HepG2 (cell line): ENCODE measurements around the gene VSTM4. TPM values are rescaled to one million over a fixed set of nuclear protein-coding genes. Genes with fewer than 3 reads are reported as not detected.

Experiments used
- ATAC-seq: fragments of 200-7000 bp; cut with Tn5 transposase; 3 replicates; pipeline ENCODE4 v1.9.1; 2020; ENCODE audit warnings: mild to moderate bottlenecking, moderate library complexity
- BruUV-seq: library from RNA; stranded (reverse); fragments of 400-500 nt; replicated peaks from 2 replicates; lab custom pipeline; 2021; lab: Mats Ljungman, UMichigan
- CTCF ChIA-PET: fragments of 300-600 bp; formaldehyde crosslinking; extraction: SDS; loops from one replicate; lab custom pipeline; 2021; ENCODE audit warnings: low total read pairs, inconsistent platforms, low intra/inter-chr PET ratio; lab: Yijun Ruan, JAX
- POLR2A ChIA-PET: fragments of 350-600 bp; sonication (Branson Sonifier 250); formaldehyde crosslinking; loops from one replicate; lab custom pipeline; 2020; ENCODE audit warnings: antibody characterized with exemption, inconsistent platforms; lab: Yijun Ruan, JAX
- DNase-seq: peaks from one replicate; pipeline ENCODE4 v3.0.0-alpha.2; 2015; ENCODE audit warnings: low spot score
- FAIRE-seq: peaks from 3 replicates; lab custom pipeline; 2011; peaks lifted over from hg19 to GRCh38; lab: Jason Lieb, UNC
- H2AFZ ChIP-seq: one replicate; pipeline ENCODE4 v1.6.1; 2011; ENCODE audit warnings: low read length, inconsistent platforms
- H3K27ac ChIP-seq: fragments of 300-600 bp; 3 replicates; pipeline ENCODE4 v1.8.0; 2011; ENCODE audit warnings: mixed run types, mild to moderate bottlenecking, mixed read lengths, low read length, inconsistent platforms; ENCODE audit not compliant: insufficient read depth; ENCODE audit errors: extremely low read length
- H3K27me3 ChIP-seq, 2 experiments: fragments of 200-600 bp in 1 of 2; 2 replicates in 1 of 2; 3 replicates in 1 of 2; pipeline versions ENCODE4 v1.6.0 to v1.8.0; 2011; ENCODE audit warnings: low read length in 2 of 2, mild to moderate bottlenecking in 2 of 2, moderate library complexity in 2 of 2, inconsistent platforms in 1 of 2; ENCODE audit not compliant: insufficient read depth in 2 of 2, control insufficient read depth in 1 of 2
- H3K36me3 ChIP-seq, 2 experiments: fragments of 200-600 bp in 1 of 2; replicated peaks in 1 of 2; 2 replicates in 1 of 2; 3 replicates in 1 of 2; pipeline versions ENCODE4 v1.5.1 to v1.8.0; 2011; ENCODE audit warnings: low read length in 2 of 2, inconsistent platforms in 1 of 2; ENCODE audit not compliant: insufficient read depth in 2 of 2, control insufficient read depth in 1 of 2
- H3K4me1 ChIP-seq: 2 replicates; pipeline ENCODE4 v1.5.1; 2012; ENCODE audit warnings: low read length, inconsistent platforms; ENCODE audit not compliant: insufficient read depth
- H3K4me2 ChIP-seq: 2 replicates; pipeline ENCODE4 v1.6.0; 2011; ENCODE audit warnings: low read depth, low read length, inconsistent platforms
- H3K4me3 ChIP-seq, 3 experiments: fragments of 200-600 bp in 1 of 3; sonication (generic), shearing (Covaris generic) in 1 of 3; replicated peaks in 1 of 3; 2 replicates each; pipeline ENCODE4 v1.5.1; 2011 to 2016; ENCODE audit warnings: low read length in 3 of 3, inconsistent platforms in 2 of 3, low read depth in 2 of 3, mild to moderate bottlenecking in 2 of 3, control low read depth in 1 of 3, mixed read lengths in 1 of 3; ENCODE audit not compliant: insufficient read depth in 1 of 3
- H3K79me2 ChIP-seq: one replicate; pipeline ENCODE4 v1.6.1; 2011; ENCODE audit warnings: low read length, inconsistent platforms; ENCODE audit not compliant: insufficient read depth
- H3K9ac ChIP-seq: 2 replicates; pipeline ENCODE4 v1.6.0; 2011; ENCODE audit warnings: mild to moderate bottlenecking, low read depth, low read length, inconsistent platforms; ENCODE audit not compliant: insufficient read depth
- H3K9me3 ChIP-seq: 2 replicates; pipeline ENCODE4 v1.5.1; 2012; ENCODE audit warnings: mild to moderate bottlenecking, low read length
- H4K20me1 ChIP-seq: 2 replicates; pipeline ENCODE4 v1.6.0; 2011; ENCODE audit warnings: inconsistent platforms, mild to moderate bottlenecking, low read length, moderate library complexity; ENCODE audit not compliant: insufficient read depth
- ATRX ChIP-seq: sonication (generic); formaldehyde crosslinking; IDR thresholded peaks from 2 replicates; pipeline ENCODE4 v1.4.0; 2020; ENCODE audit warnings: missing genetic modification reagents, borderline replicate concordance
- BCL3 ChIP-seq: sonication (generic); formaldehyde crosslinking; IDR thresholded peaks from 2 replicates; pipeline ENCODE4 v1.5.1; 2020; ENCODE audit warnings: mild to moderate bottlenecking, missing genetic modification reagents, moderate library complexity
- DDIT3 ChIP-seq: sonication (generic); formaldehyde crosslinking; IDR thresholded peaks from 2 replicates; pipeline ENCODE4 v1.4.0; 2020; ENCODE audit warnings: mild to moderate bottlenecking, missing genetic modification reagents
- HINFP ChIP-seq: sonication (generic); formaldehyde crosslinking; IDR thresholded peaks from 2 replicates; pipeline ENCODE4 v1.4.0; 2020; ENCODE audit warnings: low read depth, mild to moderate bottlenecking, missing genetic modification reagents
- HNF1B ChIP-seq: sonication (generic); formaldehyde crosslinking; IDR thresholded peaks from 2 replicates; pipeline ENCODE4 v1.5.1; 2020; ENCODE audit warnings: mild to moderate bottlenecking, moderate library complexity, missing genetic modification reagents
- IKZF4 ChIP-seq: sonication (generic); formaldehyde crosslinking; IDR thresholded peaks from 2 replicates; pipeline ENCODE4 v1.5.1; 2020; ENCODE audit warnings: borderline replicate concordance, mild to moderate bottlenecking, low read depth, missing genetic modification reagents; ENCODE audit errors: not compliant biosample characterization
- RFX1 ChIP-seq: fragments of 450-650 bp; IDR thresholded peaks from 2 replicates; pipeline ENCODE4 v1.6.1; 2017
- ZNF432 ChIP-seq: sonication (generic); formaldehyde crosslinking; IDR thresholded peaks from 2 replicates; pipeline ENCODE4 v1.5.0; 2020; ENCODE audit warnings: missing genetic modification reagents, mild to moderate bottlenecking, borderline replicate concordance
- ZNF468 ChIP-seq: sonication (generic); formaldehyde crosslinking; IDR thresholded peaks from 2 replicates; pipeline ENCODE4 v1.8.0; 2022; ENCODE audit warnings: mild to moderate bottlenecking, moderate library complexity, missing genetic modification reagents
- WGBS: methylation state at CpG from one replicate; pipeline ENCODE4 v1.1.6; 2017; ENCODE audit warnings: low lambda C conversion rate; 5-methylcytosine and 5-hydroxymethylcytosine counted together
- in situ Hi-C: cut with HindIII; loops from 2 replicates; pipeline ENCODE4 v1.10.0; 2017; ENCODE audit warnings: low pct_unique_long_range_greater_than_20kb; ENCODE audit not compliant: extremely low pct_ligation_motif_present
- intact Hi-C: fragments of 100-400 bp; cut with micrococcal nuclease; formaldehyde crosslinking; loops from one replicate; pipeline ENCODE4 v1.10.0; 2022; ENCODE audit not compliant: unreplicated experiment
- polyA plus RNA-seq, 8 experiments: library from polyadenylated mRNA; depleted of rRNA in 3 of 8; stranded (reverse) in 7 of 8; unstranded in 1 of 8; fragments of >200 nt; fragmentation: Illumina TruSeq in 4 of 8; extraction: Trizol in 4 of 8; gene quantifications; 2 replicates each; pipeline versions ENCODE4 v1.2.1 to v1.2.3, GENCODE V29; 2011 to 2016; ENCODE audit warnings: low read depth in 4 of 8, missing spikeins in 1 of 8, mixed read lengths in 1 of 8; ENCODE audit not compliant: insufficient read depth in 1 of 8
- total RNA-seq, 5 experiments: library from RNA; depleted of rRNA; stranded (reverse); fragments of >200 nt; fragmentation: Illumina TruSeq; extraction: Trizol; gene quantifications; 2 replicates each; pipeline ENCODE4 v1.2.3, GENCODE V29; 2016; ENCODE audit warnings: low read depth in 1 of 5
- TF ChIP-seq, protein P1 (sequence below): IDR thresholded peaks from 2 replicates; pipeline ENCODE4 v1.6.1; 2016; ENCODE audit warnings: missing biosample characterization, missing genetic modification reagents, low read depth
- TF ChIP-seq, protein P2 (sequence below): IDR thresholded peaks from 2 replicates; pipeline ENCODE4 v1.6.1; 2016; ENCODE audit warnings: low read depth

The VSTM4 gene
- total and polyA plus RNA-seq, 2 of the 13 experiments (the other 11 are each of a cell fraction or from before 2014, with no cell fraction given) = not detected

DNA sequence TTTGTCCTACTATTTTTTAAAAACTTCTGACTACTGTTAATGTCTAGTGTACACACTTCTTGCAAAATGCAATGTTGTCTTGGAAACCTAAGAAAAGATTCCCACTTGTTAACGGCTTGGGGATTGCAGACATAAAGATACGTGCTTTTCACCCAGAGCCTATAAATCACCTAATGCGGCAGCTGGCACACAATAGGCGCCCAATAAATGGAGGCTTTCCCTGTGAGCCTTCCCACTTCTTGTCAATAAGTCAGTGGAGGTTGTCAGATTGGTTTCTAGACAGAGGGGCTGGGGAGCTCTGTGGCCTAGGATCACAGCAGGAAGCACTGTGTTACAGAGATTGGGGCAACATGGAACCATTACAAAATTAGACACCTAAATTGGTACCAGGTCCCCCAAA lies 74.7 kb downstream of the VSTM4 start:
- Histone ChIP-seq H3K36me3 (no peaks in the 10 kb centered on the region), H3K4me2 (no peak overlapping the region), H2AFZ (no peak overlapping the region), H3K79me2 (no peaks in the 10 kb centered on the region), H3K9ac (no peak overlapping the region), H3K4me1 (no peaks in the 10 kb centered on the region), H3K4me3 (no peak overlapping the region), H3K27ac (no peak overlapping the region), H3K9me3 (no peaks in the 10 kb centered on the region), H3K27me3 (no peaks in the 10 kb centered on the region; a peak in 1 of 5 replicates), H4K20me1 (no peaks in the 10 kb centered on the region)
- 55% methylated on average over 4 of the region's 4 CpGs for WGBS
- in situ Hi-C loops (no loop called here), intact Hi-C loops (no loop called here)
- DNase-seq (no peak), ATAC-seq (no peak), FAIRE-seq (no peak)
- TF ChIP-seq IKZF4 (CRISPR knock-in tag) = no peak
- TF ChIP-seq, protein P1, sequence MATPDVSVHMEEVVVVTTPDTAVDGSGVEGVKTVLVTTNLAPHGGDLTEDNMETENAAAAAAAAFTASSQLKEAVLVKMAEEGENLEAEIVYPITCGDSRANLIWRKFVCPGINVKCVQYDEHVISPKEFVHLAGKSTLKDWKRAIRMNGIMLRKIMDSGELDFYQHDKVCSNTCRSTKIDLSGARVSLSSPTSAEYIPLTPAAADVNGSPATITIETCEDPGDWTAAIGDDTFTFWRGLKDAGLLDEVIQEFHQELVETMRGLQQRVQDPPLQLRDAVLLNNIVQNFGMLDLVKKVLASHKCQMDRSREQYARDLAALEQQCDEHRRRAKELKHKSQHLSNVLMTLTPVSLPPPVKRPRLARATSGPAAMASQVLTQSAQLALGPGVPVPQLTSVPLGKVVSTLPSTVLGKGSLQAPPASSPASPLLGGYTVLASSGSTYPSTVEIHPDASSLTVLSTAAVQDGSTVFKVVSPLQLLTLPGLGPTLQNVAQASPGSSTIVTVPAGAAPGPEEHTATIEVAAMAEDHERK (CRISPR knock-in tag) = no peak
- TF ChIP-seq DDIT3 (CRISPR knock-in tag) = no peak
- no peak for TF ChIP-seq HNF1B (CRISPR knock-in tag)
- no peak for TF ChIP-seq HINFP (CRISPR knock-in tag)
- TF ChIP-seq, protein P2, sequence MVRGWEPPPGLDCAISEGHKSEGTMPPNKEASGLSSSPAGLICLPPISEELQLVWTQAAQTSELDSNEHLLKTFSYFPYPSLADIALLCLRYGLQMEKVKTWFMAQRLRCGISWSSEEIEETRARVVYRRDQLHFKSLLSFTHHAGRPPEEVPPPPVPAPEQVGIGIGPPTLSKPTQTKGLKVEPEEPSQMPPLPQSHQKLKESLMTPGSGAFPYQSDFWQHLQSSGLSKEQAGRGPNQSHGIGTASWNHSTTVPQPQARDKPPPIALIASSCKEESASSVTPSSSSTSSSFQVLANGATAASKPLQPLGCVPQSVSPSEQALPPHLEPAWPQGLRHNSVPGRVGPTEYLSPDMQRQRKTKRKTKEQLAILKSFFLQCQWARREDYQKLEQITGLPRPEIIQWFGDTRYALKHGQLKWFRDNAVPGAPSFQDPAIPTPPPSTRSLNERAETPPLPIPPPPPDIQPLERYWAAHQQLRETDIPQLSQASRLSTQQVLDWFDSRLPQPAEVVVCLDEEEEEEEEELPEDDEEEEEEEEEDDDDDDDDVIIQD = no peak
- TF ChIP-seq ATRX (CRISPR knock-in tag) = no peak
- TF ChIP-seq ZNF468 = no peak
- TF ChIP-seq BCL3 (CRISPR knock-in tag) = no peak
- no peak for TF ChIP-seq RFX1
- TF ChIP-seq ZNF432 (CRISPR knock-in tag) = no peak
- POLR2A ChIA-PET = no interaction called here
- CTCF ChIA-PET = no interaction called here
- no TSS peak for BruUV-seq
